Right atrium auricular region (tissue), 2 donors: ENCODE measurements around the gene PPM1N. TPM values are rescaled to one million over a fixed set of nuclear protein-coding genes. Genes with fewer than 3 reads are reported as not detected.

Experiments used
- DNase-seq: peaks from one replicate; pipeline ENCODE4 v3.0.0-alpha.2; 2019; ENCODE audit warnings: low spot score
- H3K27ac ChIP-seq, 2 donors: fragments of 200-600 bp; sonication (generic); 1 replicate in 1 of 2; 2 replicates in 1 of 2; pipeline ENCODE4 v1.5.1; 2016 to 2019
- H3K27me3 ChIP-seq, 2 donors: fragments of 200-600 bp; sonication (generic); one replicate each; pipeline versions ENCODE4 v1.5.1 to v1.6.0; 2017 to 2019
- H3K36me3 ChIP-seq: fragments of 200-600 bp; sonication (generic); one replicate; pipeline ENCODE4 v1.5.1; 2016
- H3K4me1 ChIP-seq, 2 donors: fragments of 200-600 bp; sonication (generic); one replicate each; pipeline versions ENCODE4 v1.5.1 to v1.6.0; 2017 to 2019
- H3K4me3 ChIP-seq, 2 donors: fragments of 200-600 bp; sonication (generic); 1 replicate in 1 of 2; 2 replicates in 1 of 2; pipeline ENCODE4 v1.5.1; 2017 to 2019; ENCODE audit warnings: mild to moderate bottlenecking in 1 of 2, moderate library complexity in 1 of 2
- H3K9me3 ChIP-seq, 2 donors: fragments of 200-600 bp; sonication (generic); one replicate each; pipeline ENCODE4 v1.5.1; 2019
- CTCF ChIP-seq, 2 donors: fragments of 200-600 bp; sonication (generic); IDR thresholded peaks; one replicate each; pipeline ENCODE4 v1.5.1; 2019; ENCODE audit warnings: antibody characterized with exemption in 2 of 2
- total RNA-seq, 2 donors: library from RNA; depleted of rRNA; stranded (reverse); fragments of >200 nt; gene quantifications; one replicate each; pipeline ENCODE4 v1.1.0, GENCODE V29; 2016

The PPM1N gene
- total RNA-seq, 2 donors from 2014 or later: 1.8 TPM; not detected in 1

GRCh38 chr19:45455707-45456499, 42.3 kb upstream of the PPM1N start:
- H3K27me3 ChIP-seq: no peaks in the 10 kb centered on the region
- DNase-seq: peak; percentile 98
- H3K36me3 ChIP-seq: no peaks in the 10 kb centered on the region
- H3K4me3 ChIP-seq: peak overlapping the region in 1 of 2 donors; percentile 30
- H3K4me1 ChIP-seq: peaks cover 0 to 28% of the 10 kb centered on the region in 2 donors
- TF ChIP-seq CTCF (IDR thresholded peaks at IDR 0.05): no peak
- H3K27ac ChIP-seq: peak overlapping the region; percentile 86 to 88
- H3K9me3 ChIP-seq: no peaks in the 10 kb centered on the region

GRCh38 chr19:45456500-45456815, 41.8 kb upstream of the PPM1N start:
- no peaks in the 10 kb centered on the region for H3K9me3 ChIP-seq
- H3K36me3 ChIP-seq: no peaks in the 10 kb centered on the region
- peak overlapping the region; percentile 86 to 88 for H3K27ac ChIP-seq
- no peaks in the 10 kb centered on the region for H3K27me3 ChIP-seq
- H3K4me3 ChIP-seq: no peak overlapping the region
- DNase-seq: no peak
- no peak for TF ChIP-seq CTCF (IDR thresholded peaks at IDR 0.05)
- peaks cover 0 to 23% of the 10 kb centered on the region in 2 donors for H3K4me1 ChIP-seq

- Histone ChIP-seq H3K27me3 (no peaks in the 10 kb centered on the region), H3K9me3 (no peaks in the 10 kb centered on the region), H3K36me3 (no peaks in the 10 kb centered on the region), H3K27ac (no peak overlapping the region), H3K4me3 (no peak overlapping the region), H3K4me1 (peaks cover 0 to 21% of the 10 kb centered on the region in 2 donors)
- no peak for DNase-seq
- TF ChIP-seq CTCF (IDR thresholded peaks at IDR 0.05): no peak
These were observed 40.5 kb upstream of the PPM1N start for GRCh38 chr19:45457776-45458175.

GRCh38 chr19:45460807-45461347, 37.4 kb upstream of the PPM1N start:
- peaks cover 0 to 6% of the 10 kb centered on the region in 2 donors for H3K4me1 ChIP-seq
- no peaks in the 10 kb centered on the region for H3K27me3 ChIP-seq
- no peak for TF ChIP-seq CTCF (IDR thresholded peaks at IDR 0.05)
- H3K9me3 ChIP-seq: no peaks in the 10 kb centered on the region
- DNase-seq: no peak
- no peak overlapping the region for H3K4me3 ChIP-seq
- H3K27ac ChIP-seq: no peak overlapping the region
- no peaks in the 10 kb centered on the region for H3K36me3 ChIP-seq

GRCh38 chr19:45462174-45462573, 36.1 kb upstream of the PPM1N start:
- Histone ChIP-seq H3K9me3 (no peaks in the 10 kb centered on the region), H3K27ac (no peak overlapping the region), H3K36me3 (no peaks in the 10 kb centered on the region), H3K27me3 (no peaks in the 10 kb centered on the region), H3K4me3 (no peak overlapping the region), H3K4me1 (peaks cover 0 to 3% of the 10 kb centered on the region in 2 donors)
- no peak for DNase-seq
- no peak for TF ChIP-seq CTCF (IDR thresholded peaks at IDR 0.05)
